Neural progenitor cell (in vitro differentiated cells): ENCODE results near the gene GPR183. TPM values are rescaled to one million over a fixed set of nuclear protein-coding genes. Genes with fewer than 3 reads are reported as not detected.
A peak's percentile ranks its signal among the peaks of the same experiment; 100 is the strongest.

ENCODE experiments used
- DNase-seq: peaks from one replicate; pipeline ENCODE4 v3.0.0-alpha.2; 2016; ENCODE audit warnings: low spot score
- H2AFZ ChIP-seq: fragments of 200-600 bp; sonication (generic); replicated peaks from 2 replicates; pipeline ENCODE4 v1.6.1; 2016; ENCODE audit warnings: antibody characterized with exemption
- H3F3A ChIP-seq: fragments of 200-600 bp; sonication (generic); 2 replicates; pipeline ENCODE4 v1.6.1; 2016; ENCODE audit warnings: antibody characterized with exemption, low read depth
- H3K27ac ChIP-seq: fragments of 200-600 bp; sonication (generic); 2 replicates; pipeline ENCODE4 v1.5.1; 2016; ENCODE audit warnings: mild to moderate bottlenecking
- H3K27me3 ChIP-seq: fragments of 200-600 bp; sonication (generic); 2 replicates; pipeline ENCODE4 v1.6.1; 2016; ENCODE audit warnings: mild to moderate bottlenecking, moderate library complexity
- H3K36me3 ChIP-seq: fragments of 200-600 bp; sonication (generic); 2 replicates; pipeline ENCODE4 v1.5.1; 2016
- H3K4me1 ChIP-seq: fragments of 200-600 bp; sonication (generic); 2 replicates; pipeline ENCODE4 v1.6.1; 2016; ENCODE audit warnings: mixed run types
- H3K4me2 ChIP-seq: fragments of 200-600 bp; sonication (generic); 2 replicates; pipeline ENCODE4 v1.6.1; 2016
- H3K4me3 ChIP-seq: fragments of 200-600 bp; sonication (generic); 2 replicates; pipeline ENCODE4 v1.5.1; 2016
- H3K79me2 ChIP-seq: fragments of 200-600 bp; sonication (generic); 2 replicates; pipeline ENCODE4 v1.6.1; 2016; ENCODE audit warnings: low read depth
- H3K9ac ChIP-seq: fragments of 200-600 bp; sonication (generic); 2 replicates; pipeline ENCODE4 v1.6.1; 2016
- H3K9me3 ChIP-seq: fragments of 200-600 bp; sonication (generic); 2 replicates; pipeline ENCODE4 v1.5.1; 2016; ENCODE audit warnings: low read depth
- H4K20me1 ChIP-seq: fragments of 200-600 bp; sonication (generic); 2 replicates; pipeline ENCODE4 v1.6.1; 2016; ENCODE audit warnings: low read depth
- H3K27ac Mint-ChIP-seq: 3 replicates; pipeline ENCODE4 v1.8.0; 2021; ENCODE audit warnings: mixed read lengths
- H3K27me3 Mint-ChIP-seq: 2 replicates; pipeline ENCODE4 v1.8.0; 2022; ENCODE audit warnings: low read depth, mild to moderate bottlenecking, inconsistent platforms, moderate library complexity, mixed read lengths; ENCODE audit not compliant: insufficient read depth
- H3K36me3 Mint-ChIP-seq: 3 replicates; pipeline ENCODE4 v1.8.0; 2021; ENCODE audit warnings: mixed read lengths
- H3K4me1 Mint-ChIP-seq: 3 replicates; pipeline ENCODE4 v1.8.0; 2021; ENCODE audit warnings: mixed read lengths
- H3K4me3 Mint-ChIP-seq: 3 replicates; pipeline ENCODE4 v1.8.0; 2021; ENCODE audit warnings: mild to moderate bottlenecking, moderate library complexity, mixed read lengths
- H3K9me3 Mint-ChIP-seq: 3 replicates; pipeline ENCODE4 v1.8.0; 2020; ENCODE audit warnings: mixed read lengths
- EZH2 ChIP-seq: fragments of 200-600 bp; sonication (generic); IDR thresholded peaks from 2 replicates; pipeline ENCODE4 v1.6.1; 2017; ENCODE audit warnings: antibody characterized with exemption, mild to moderate bottlenecking, moderate library complexity
- EZH2phosphoT487 ChIP-seq: fragments of 200-600 bp; sonication (generic); IDR thresholded peaks from 2 replicates; pipeline ENCODE4 v1.6.1; 2017; ENCODE audit warnings: antibody characterized with exemption
- microRNA counts: library from miRNA; unstranded; fragments of <30 nt; microRNA quantifications from one replicate; lab custom pipeline; 2016
- microRNA-seq: library from miRNA; unstranded; fragments of <30 nt; microRNA quantifications from one replicate; pipeline ENCODE4, GENCODE V29; 2016
- small RNA-seq: library from RNA; depleted of rRNA; stranded (forward); fragments of <200 nt; gene quantifications from one replicate; pipeline ENCODE3, GENCODE V24; 2015
- total RNA-seq: library from RNA; depleted of rRNA; stranded (reverse); fragments of >200 nt; gene quantifications from 2 replicates; pipeline ENCODE4 v1.2.3, GENCODE V29; 2015; ENCODE audit warnings: low replicate concordance
- TF ChIP-seq, protein P1 (sequence below): fragments of 200-600 bp; sonication (generic); IDR thresholded peaks from 2 replicates; pipeline ENCODE4 v1.5.1; 2017; ENCODE audit warnings: antibody characterized with exemption, mild to moderate bottlenecking

The GPR183 gene
- total RNA-seq, 1 donor from 2014 or later = not detected

DNA sequence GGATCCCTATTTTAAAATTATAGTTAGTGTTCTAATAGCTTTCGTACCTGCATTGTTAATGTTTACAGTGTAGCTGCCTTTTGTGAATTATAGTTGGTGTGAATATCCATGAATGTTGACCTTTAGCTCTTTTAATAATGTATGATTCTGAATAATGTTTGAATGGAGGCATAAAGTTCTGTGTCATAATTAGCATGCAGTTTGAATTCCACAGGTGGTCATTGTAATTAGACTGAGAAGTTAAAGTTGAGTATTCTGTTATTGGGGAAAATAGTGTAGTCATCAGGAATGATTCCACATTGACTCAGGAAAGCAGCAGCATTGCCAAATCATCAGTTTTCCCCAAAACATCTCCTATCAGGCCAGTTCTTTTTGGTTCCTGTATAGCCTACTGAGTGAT lies 61.1 kb downstream of the GPR183 start:
- Histone ChIP-seq H3K79me2 (no peaks in the 10 kb centered on the region), H3K9ac (no peak overlapping the region), H3K9me3 (no peaks in the 10 kb centered on the region), H3K4me1 (no peaks in the 10 kb centered on the region), H3K27ac (no peak overlapping the region), H3K4me2 (no peak overlapping the region), H3K27me3 (no peaks in the 10 kb centered on the region), H3F3A (no peaks in the 10 kb centered on the region), H4K20me1 (no peaks in the 10 kb centered on the region), H3K4me3 (no peak overlapping the region), H2AFZ (no peak overlapping the region), H3K36me3 (peaks cover 16% of the 10 kb centered on the region)
- DNase-seq = no peak
- peaks cover 5% of the 10 kb centered on the region for H3K9me3 Mint-ChIP-seq
- peaks cover 29% of the 10 kb centered on the region for H3K36me3 Mint-ChIP-seq
- no peak overlapping the region for H3K4me3 Mint-ChIP-seq
- TF ChIP-seq EZH2phosphoT487 (no peak), EZH2 (no peak)
- TF ChIP-seq, protein P1, sequence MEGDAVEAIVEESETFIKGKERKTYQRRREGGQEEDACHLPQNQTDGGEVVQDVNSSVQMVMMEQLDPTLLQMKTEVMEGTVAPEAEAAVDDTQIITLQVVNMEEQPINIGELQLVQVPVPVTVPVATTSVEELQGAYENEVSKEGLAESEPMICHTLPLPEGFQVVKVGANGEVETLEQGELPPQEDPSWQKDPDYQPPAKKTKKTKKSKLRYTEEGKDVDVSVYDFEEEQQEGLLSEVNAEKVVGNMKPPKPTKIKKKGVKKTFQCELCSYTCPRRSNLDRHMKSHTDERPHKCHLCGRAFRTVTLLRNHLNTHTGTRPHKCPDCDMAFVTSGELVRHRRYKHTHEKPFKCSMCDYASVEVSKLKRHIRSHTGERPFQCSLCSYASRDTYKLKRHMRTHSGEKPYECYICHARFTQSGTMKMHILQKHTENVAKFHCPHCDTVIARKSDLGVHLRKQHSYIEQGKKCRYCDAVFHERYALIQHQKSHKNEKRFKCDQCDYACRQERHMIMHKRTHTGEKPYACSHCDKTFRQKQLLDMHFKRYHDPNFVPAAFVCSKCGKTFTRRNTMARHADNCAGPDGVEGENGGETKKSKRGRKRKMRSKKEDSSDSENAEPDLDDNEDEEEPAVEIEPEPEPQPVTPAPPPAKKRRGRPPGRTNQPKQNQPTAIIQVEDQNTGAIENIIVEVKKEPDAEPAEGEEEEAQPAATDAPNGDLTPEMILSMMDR = no peak
- H3K4me1 Mint-ChIP-seq = peaks cover 2% of the 10 kb centered on the region
- H3K27ac Mint-ChIP-seq = no peak overlapping the region
- H3K27me3 Mint-ChIP-seq = peaks cover 6% of the 10 kb centered on the region

MicroRNA genes within 50 kb of the gene (microRNA counts, 767-probe panel; counts per million panel counts)
- microRNA hsa-miR-623 (lab: Ali Mortazavi, UCI) = 460 counts per million, percentile 90 among the panel's probes with 10 or more counts

Small RNAs within 50 kb of the gene (microRNA-seq; reads per million reads assigned to microRNA genes)
- gene MIR623 = not detected

Small RNAs within 50 kb of the gene (small RNA-seq; reads per million reads assigned to genes)
- not detected for gene MIR623

Other genes starting within 250 kb of the GPR183 start
- 87.7 and 93.2 TPM in 2 replicates for gene UBAC2, start 106.5 kb downstream of the GPR183 start, total RNA-seq
- gene GPR18, start 49.0 kb downstream of the GPR183 start, total RNA-seq = not detected in 2 replicates
- 90.9 and 128 TPM in 2 replicates for gene TM9SF2, start 194.1 kb upstream of the GPR183 start, total RNA-seq